ENCODE measurements around the gene EXOC6B. TPM values are rescaled to one million over a fixed set of nuclear protein-coding genes. Genes with fewer than 3 reads are reported as not detected.
"Not testable (repeated sequence)": the region's sequence is repeated elsewhere in the genome, so short reads cannot be mapped to it uniquely, and the experiment has no call there.

Gene EXOC6B
- total and polyA plus RNA-seq, 4 donors, result 5.8 to 45.9 (median 26.2) TPM

DNA sequence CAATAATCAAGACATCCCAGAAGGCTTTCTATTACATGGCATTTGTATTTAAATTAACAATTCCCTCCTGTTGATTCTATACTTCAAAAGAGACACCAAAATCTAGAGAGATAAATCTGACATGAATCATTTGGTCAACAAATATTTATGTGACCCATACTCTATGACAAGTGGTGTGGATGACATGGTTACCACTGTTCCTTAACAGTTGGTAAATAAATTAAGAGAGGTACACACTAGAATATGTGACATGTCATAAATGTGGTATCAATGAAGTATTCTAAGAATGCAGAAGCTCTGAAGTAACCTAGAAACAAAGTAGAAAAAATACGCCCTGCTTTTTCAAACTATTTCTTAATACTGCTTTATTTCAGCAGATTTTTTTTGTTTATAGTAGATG is 255.4 kb downstream of the EXOC6B start:
- intact Hi-C loops (cut with DNase I), result loop anchor here (10.0 kb wide), 3 partner anchors 396 to 1036 kb away; no protein-coding TSS in a partner anchor
- Histone ChIP-seq H3K27ac (ENCODE audit: low read depth in 1 of 2, low read length in 2 of 2) (no peak overlapping the region), H3K4me3 (ENCODE audit: low read length in 2 of 2) (no peak overlapping the region), H3K27me3 (ENCODE audit: control insufficient read depth in 1 of 2, insufficient read depth in 2 of 2, low read length in 1 of 2) (no peaks in the 10 kb centered on the region), H3K4me1 (ENCODE audit: control insufficient read depth in 1 of 2, insufficient read depth in 2 of 2, low read length in 2 of 2) (no peaks in the 10 kb centered on the region), H3K9me3 (ENCODE audit: control insufficient read depth, low read length) (no peaks in the 10 kb centered on the region), H3K36me3 (ENCODE audit: control insufficient read depth in 1 of 2, insufficient read depth in 2 of 2, low read length in 1 of 2) (no peaks in the 10 kb centered on the region)
- ATAC-seq (ENCODE audit: low FRiP score) (no peak), DNase-seq (no peak)
- 92 to 93% methylated on average over 1 of the region's 1 CpG for WGBS, 2 donors

DNA sequence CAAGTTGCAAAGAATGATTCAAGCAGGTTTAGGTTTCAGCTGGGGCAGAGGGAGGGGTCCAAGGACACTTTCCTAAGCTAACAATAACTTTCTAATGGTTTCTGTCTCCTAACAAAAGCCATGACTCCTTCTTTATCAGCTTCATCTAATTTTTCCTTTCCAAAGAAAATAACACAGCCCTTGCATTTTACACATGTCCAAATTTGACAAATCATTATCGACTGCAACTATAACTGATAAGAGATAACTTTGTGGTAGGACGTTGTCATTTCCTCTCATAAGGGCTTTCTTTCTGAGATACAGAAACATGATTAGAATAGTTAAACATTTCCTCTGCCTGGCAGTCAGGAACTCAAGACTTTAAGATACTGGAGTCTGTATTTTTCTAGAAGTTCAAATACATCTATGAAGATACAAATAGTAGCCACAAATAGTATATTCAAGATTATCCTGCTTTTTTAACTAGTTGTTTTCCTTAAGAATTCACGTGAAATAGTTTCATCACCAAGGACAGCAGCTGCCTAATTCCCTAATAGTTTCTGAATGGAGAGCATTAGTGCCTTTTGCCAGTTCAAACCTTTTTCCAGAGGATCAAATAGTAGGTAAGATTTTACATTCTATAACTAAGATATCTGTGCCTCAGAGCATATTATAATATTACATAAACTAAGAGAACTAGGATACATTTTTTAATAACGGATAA is 263.2 kb downstream of the EXOC6B start:
- no peak overlapping the region for H3K27ac ChIP-seq (ENCODE audit: low read depth in 1 of 2, low read length in 2 of 2)
- H3K4me3 ChIP-seq (ENCODE audit: low read length in 2 of 2), result no peak overlapping the region
- H3K27me3 ChIP-seq (ENCODE audit: control insufficient read depth in 1 of 2, insufficient read depth in 2 of 2, low read length in 1 of 2), result no peaks in the 10 kb centered on the region
- intact Hi-C loops (cut with DNase I), result no loop called here
- no peak for DNase-seq
- H3K9me3 ChIP-seq (ENCODE audit: control insufficient read depth, low read length), result no peaks in the 10 kb centered on the region
- no peak for ATAC-seq (ENCODE audit: low FRiP score)
- H3K4me1 ChIP-seq (ENCODE audit: control insufficient read depth in 1 of 2, insufficient read depth in 2 of 2, low read length in 2 of 2), result peaks cover 0 to 3% of the 10 kb centered on the region in 2 donors
- WGBS, 2 donors, result 24% methylated on average over 4 of the region's 4 CpGs
- H3K36me3 ChIP-seq (ENCODE audit: control insufficient read depth in 1 of 2, insufficient read depth in 2 of 2, low read length in 1 of 2), result no peaks in the 10 kb centered on the region

DNA sequence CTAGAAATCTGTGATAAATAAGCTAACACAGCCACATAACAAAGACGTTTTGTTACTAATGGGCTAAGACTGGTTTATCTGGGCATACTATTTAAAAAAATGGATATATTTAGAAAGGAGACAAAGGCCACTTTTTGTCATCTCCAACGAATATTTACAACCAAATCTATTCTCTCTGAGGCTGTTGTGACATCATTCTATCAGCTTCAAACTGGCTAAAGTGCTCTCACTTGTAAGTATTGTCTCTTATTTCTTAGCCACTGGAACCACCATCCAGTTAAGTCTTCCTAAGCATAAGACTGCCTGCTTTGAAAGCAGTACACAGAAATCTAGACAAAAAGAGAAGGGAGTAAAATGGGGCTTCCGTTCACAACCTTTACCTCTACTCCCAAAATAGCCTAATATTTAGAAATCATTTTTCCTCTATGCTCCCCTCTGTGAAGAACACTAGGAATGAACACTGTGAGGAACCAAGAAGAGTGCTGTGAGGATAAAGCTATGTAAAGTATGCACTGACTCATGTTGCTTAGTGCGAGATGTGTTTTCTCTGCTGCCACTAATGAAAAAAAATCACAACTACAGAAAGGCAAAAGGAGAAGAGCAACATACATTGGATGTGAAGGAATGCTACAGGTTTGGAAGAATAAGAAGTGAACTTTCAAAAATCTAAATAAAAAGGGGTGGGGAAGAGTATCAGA is 264.1 kb downstream of the EXOC6B start:
- Histone ChIP-seq H3K27ac (ENCODE audit: low read depth in 1 of 2, low read length in 2 of 2) (no peak overlapping the region), H3K4me1 (ENCODE audit: control insufficient read depth in 1 of 2, insufficient read depth in 2 of 2, low read length in 2 of 2) (peaks cover 0 to 3% of the 10 kb centered on the region in 2 donors), H3K36me3 (ENCODE audit: control insufficient read depth in 1 of 2, insufficient read depth in 2 of 2, low read length in 1 of 2) (no peaks in the 10 kb centered on the region), H3K4me3 (ENCODE audit: low read length in 2 of 2) (no peak overlapping the region), H3K27me3 (ENCODE audit: control insufficient read depth in 1 of 2, insufficient read depth in 2 of 2, low read length in 1 of 2) (no peaks in the 10 kb centered on the region), H3K9me3 (ENCODE audit: control insufficient read depth, low read length) (no peaks in the 10 kb centered on the region)
- intact Hi-C loops (cut with DNase I), result no loop called here
- DNase-seq (no peak), ATAC-seq (ENCODE audit: low FRiP score) (peak; percentile 52)
- 11 to 13% methylated on average over 4 of the region's 4 CpGs for WGBS, 2 donors

DNA sequence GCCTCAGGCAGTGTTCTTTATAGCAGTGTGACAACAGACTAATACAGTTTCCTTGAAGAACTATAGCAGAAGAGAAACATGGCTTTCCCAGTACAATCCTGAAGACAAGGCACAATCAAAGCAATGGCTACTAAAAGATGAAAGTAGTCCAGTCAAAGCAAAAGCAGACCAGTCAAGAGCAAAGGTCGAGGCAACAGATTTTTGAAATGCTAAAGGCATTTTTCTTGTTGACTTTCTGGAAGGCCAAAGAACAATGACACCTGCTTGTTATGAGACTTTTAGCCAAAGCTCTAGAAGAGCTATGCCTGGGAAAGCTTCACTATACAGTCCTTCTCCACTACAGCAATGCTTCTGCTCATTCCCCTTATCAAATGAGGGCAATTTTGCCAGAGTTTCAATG is 269.9 kb downstream of the EXOC6B start:
- no peak for ATAC-seq (ENCODE audit: low FRiP score)
- DNase-seq, result no peak
- no peaks in the 10 kb centered on the region for H3K4me1 ChIP-seq (ENCODE audit: control insufficient read depth in 1 of 2, insufficient read depth in 2 of 2, low read length in 2 of 2)
- no peak overlapping the region for H3K4me3 ChIP-seq (ENCODE audit: low read length in 2 of 2)
- no peaks in the 10 kb centered on the region for H3K36me3 ChIP-seq (ENCODE audit: control insufficient read depth in 1 of 2, insufficient read depth in 2 of 2, low read length in 1 of 2)
- H3K9me3 ChIP-seq (ENCODE audit: control insufficient read depth, low read length), result no peaks in the 10 kb centered on the region
- intact Hi-C loops (cut with DNase I), result no loop called here
- peaks cover 0 to 1% of the 10 kb centered on the region in 2 donors for H3K27me3 ChIP-seq (ENCODE audit: control insufficient read depth in 1 of 2, insufficient read depth in 2 of 2, low read length in 1 of 2)
- H3K27ac ChIP-seq (ENCODE audit: low read depth in 1 of 2, low read length in 2 of 2), result no peak overlapping the region
- WGBS, 2 donors, result 92 to 97% methylated on average over 1 of the region's 1 CpG

DNA sequence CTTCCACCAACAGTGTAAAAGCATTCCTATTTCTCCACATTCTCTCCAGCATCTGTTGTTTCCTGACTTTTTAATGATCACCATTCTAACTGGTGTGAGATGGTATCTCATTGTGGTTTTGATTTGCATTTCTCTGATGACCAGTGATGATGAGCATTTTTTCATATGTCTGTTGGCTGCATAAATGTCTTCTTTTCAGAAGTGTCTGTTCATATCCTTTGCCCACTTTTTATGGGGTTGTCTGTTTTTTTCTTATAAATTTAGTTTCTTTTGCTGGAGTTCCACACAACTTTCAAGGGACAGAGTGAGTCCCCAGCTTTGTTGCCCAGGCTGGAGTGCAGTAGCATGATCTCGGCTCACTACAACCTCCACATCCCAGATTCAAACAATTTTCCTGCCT is 270.5 kb downstream of the EXOC6B start:
- H3K27ac ChIP-seq (ENCODE audit: low read depth in 1 of 2, low read length in 2 of 2); ATAC-seq (ENCODE audit: low FRiP score); H3K36me3 ChIP-seq (ENCODE audit: control insufficient read depth in 1 of 2, insufficient read depth in 2 of 2, low read length in 1 of 2); intact Hi-C loops (cut with DNase I); H3K4me3 ChIP-seq (ENCODE audit: low read length in 2 of 2); DNase-seq; H3K27me3 ChIP-seq (ENCODE audit: control insufficient read depth in 1 of 2, insufficient read depth in 2 of 2, low read length in 1 of 2); H3K9me3 ChIP-seq (ENCODE audit: control insufficient read depth, low read length); H3K4me1 ChIP-seq (ENCODE audit: control insufficient read depth in 1 of 2, insufficient read depth in 2 of 2, low read length in 2 of 2): not testable (repeated sequence)
- 96 to 100% methylated on average over 1 of the region's 1 CpG for WGBS, 2 donors

DNA sequence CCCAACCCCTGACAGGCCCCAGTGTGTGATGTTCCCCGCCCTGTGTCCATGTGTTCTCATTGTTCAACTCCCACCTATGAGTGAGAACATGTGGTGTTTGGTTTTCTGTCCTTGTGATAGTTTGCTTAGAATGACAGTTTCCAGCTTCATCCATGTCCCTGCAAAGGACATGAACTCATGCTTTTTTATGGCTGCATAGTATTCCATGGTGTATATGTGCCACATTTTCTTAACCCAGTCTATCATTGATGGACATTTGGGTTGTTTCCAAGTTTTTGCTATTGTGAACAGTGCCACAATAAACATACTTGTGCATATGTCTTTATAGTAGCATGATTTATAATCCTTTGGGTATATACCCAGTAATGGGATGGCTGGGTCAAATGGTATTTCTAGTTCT is 270.9 kb downstream of the EXOC6B start:
- H3K4me3 ChIP-seq (ENCODE audit: low read length in 2 of 2); H3K27ac ChIP-seq (ENCODE audit: low read depth in 1 of 2, low read length in 2 of 2); H3K27me3 ChIP-seq (ENCODE audit: control insufficient read depth in 1 of 2, insufficient read depth in 2 of 2, low read length in 1 of 2); ATAC-seq (ENCODE audit: low FRiP score); H3K4me1 ChIP-seq (ENCODE audit: control insufficient read depth in 1 of 2, insufficient read depth in 2 of 2, low read length in 2 of 2); H3K36me3 ChIP-seq (ENCODE audit: control insufficient read depth in 1 of 2, insufficient read depth in 2 of 2, low read length in 1 of 2); H3K9me3 ChIP-seq (ENCODE audit: control insufficient read depth, low read length); DNase-seq; intact Hi-C loops (cut with DNase I): not testable (repeated sequence)
- WGBS, 2 donors, result 95 to 100% methylated on average over 1 of the region's 1 CpG

DNA sequence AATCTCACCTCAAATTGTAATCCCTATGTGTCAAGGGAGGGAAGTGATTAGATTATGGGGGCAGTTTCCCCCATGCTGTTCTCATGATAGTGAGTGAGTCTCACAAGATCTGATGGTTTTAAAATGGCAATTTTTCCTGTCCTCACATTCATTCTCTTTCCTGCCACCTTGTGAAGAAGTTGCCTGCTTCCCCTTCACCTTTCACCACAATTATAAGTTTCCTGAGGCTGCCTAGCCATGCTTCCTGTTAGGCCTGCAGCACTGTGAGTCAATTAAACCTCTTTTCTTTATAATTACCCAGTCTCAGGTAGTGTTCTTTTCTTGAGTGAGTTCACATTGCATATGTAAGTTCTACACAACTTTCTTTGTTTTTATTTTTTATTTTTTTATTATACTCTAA is 271.5 kb downstream of the EXOC6B start:
- peaks cover 0 to 1% of the 10 kb centered on the region in 2 donors for H3K27me3 ChIP-seq (ENCODE audit: control insufficient read depth in 1 of 2, insufficient read depth in 2 of 2, low read length in 1 of 2)
- DNase-seq (no peak), ATAC-seq (ENCODE audit: low FRiP score) (no peak)
- no peak overlapping the region for H3K27ac ChIP-seq (ENCODE audit: low read depth in 1 of 2, low read length in 2 of 2)
- no peaks in the 10 kb centered on the region for H3K4me1 ChIP-seq (ENCODE audit: control insufficient read depth in 1 of 2, insufficient read depth in 2 of 2, low read length in 2 of 2)
- no peak overlapping the region for H3K4me3 ChIP-seq (ENCODE audit: low read length in 2 of 2)
- H3K36me3 ChIP-seq (ENCODE audit: control insufficient read depth in 1 of 2, insufficient read depth in 2 of 2, low read length in 1 of 2), result no peaks in the 10 kb centered on the region
- intact Hi-C loops (cut with DNase I), result no loop called here
- H3K9me3 ChIP-seq (ENCODE audit: control insufficient read depth, low read length), result no peaks in the 10 kb centered on the region

DNA sequence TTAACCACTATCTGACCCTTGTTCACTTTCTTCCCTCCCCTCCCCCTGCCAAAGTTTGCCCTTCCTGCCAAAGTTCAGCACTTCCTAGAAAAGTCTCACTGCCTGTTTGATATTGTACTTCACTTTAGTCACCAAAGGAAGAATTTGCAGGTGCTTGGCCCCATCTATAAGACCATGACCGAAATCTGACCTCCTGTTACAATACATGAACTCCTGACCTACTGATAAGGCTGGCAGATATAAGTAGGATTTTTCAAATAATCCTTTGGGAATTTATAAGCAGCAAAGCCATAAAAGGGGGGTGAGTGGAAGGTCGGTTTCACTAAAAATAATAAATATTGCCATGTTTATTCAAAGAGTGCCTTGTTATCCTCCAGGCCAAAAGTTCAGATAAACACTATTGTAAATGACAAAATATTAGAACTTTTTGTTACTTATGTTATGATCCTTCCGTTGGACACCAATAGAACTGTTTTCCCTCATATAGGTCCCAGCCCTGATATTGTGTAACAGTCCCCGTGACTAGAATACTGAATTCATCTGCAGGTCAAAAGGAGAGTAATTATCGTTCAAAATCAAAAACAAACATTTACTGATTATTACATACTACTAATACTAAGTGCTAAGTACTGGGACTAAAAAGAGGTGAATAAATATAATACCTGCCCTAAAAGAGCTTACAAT is 277.6 kb downstream of the EXOC6B start:
- H3K4me1 ChIP-seq (ENCODE audit: control insufficient read depth in 1 of 2, insufficient read depth in 2 of 2, low read length in 2 of 2), result no peaks in the 10 kb centered on the region
- ATAC-seq (ENCODE audit: low FRiP score), result no peak
- no peaks in the 10 kb centered on the region for H3K9me3 ChIP-seq (ENCODE audit: control insufficient read depth, low read length)
- DNase-seq, result no peak
- intact Hi-C loops (cut with DNase I), result no loop called here
- no peak overlapping the region for H3K27ac ChIP-seq (ENCODE audit: low read depth in 1 of 2, low read length in 2 of 2)
- no peak overlapping the region for H3K4me3 ChIP-seq (ENCODE audit: low read length in 2 of 2)
- no peaks in the 10 kb centered on the region for H3K36me3 ChIP-seq (ENCODE audit: control insufficient read depth in 1 of 2, insufficient read depth in 2 of 2, low read length in 1 of 2)
- no peaks in the 10 kb centered on the region for H3K27me3 ChIP-seq (ENCODE audit: control insufficient read depth in 1 of 2, insufficient read depth in 2 of 2, low read length in 1 of 2)
- 77 to 80% methylated on average over 5 of the region's 5 CpGs for WGBS, 2 donors
